GM20431 (cell line): ENCODE measurements around the gene MROH8.
"Not testable (repeated sequence)": the region's sequence is repeated elsewhere in the genome, so short reads cannot be mapped to it uniquely, and the experiment has no call there.

Source experiments
- in situ Hi-C: fragments of 300-500 bp; cut with MseI, MboI; formaldehyde crosslinking; loops from one replicate; pipeline ENCODE4 v1.15.0; 2020; ENCODE audit warnings: low sequenced_read_pairs; ENCODE audit not compliant: unreplicated experiment

The MROH8 gene

GRCh38 chr20:37108676-37109075 lies 70.7 kb downstream of the MROH8 start:
- in situ Hi-C loops = no loop called here

GRCh38 chr20:37102571-37102970 lies 76.8 kb downstream of the MROH8 start:
- in situ Hi-C loops = no loop called here

- in situ Hi-C loops = no loop called here
Observed at GRCh38 chr20:37096415-37097041, 82.8 kb downstream of the MROH8 start.

- in situ Hi-C loops = no loop called here
Observed at GRCh38 chr20:37095599-37096414, 83.5 kb downstream of the MROH8 start, which contains the start of gene RBL1. RBL1 (minus strand) TSS chr20:37095997; CDS start chr20:37095928, 69 bp downstream.

GRCh38 chr20:37095108-37095598 lies 84.2 kb downstream of the MROH8 start:
- in situ Hi-C loops = no loop called here

GRCh38 chr20:37090407-37090806 lies 88.9 kb downstream of the MROH8 start:
- in situ Hi-C loops = no loop called here

- in situ Hi-C loops = no loop called here
Observed at GRCh38 chr20:37081717-37082289, 97.5 kb downstream of the MROH8 start.

GRCh38 chr20:37077009-37077408 lies 102.3 kb downstream of the MROH8 start:
- in situ Hi-C loops = no loop called here

GRCh38 chr20:37075932-37076685 lies 103.2 kb downstream of the MROH8 start:
- in situ Hi-C loops = no loop called here

- in situ Hi-C loops = no loop called here
Observed at GRCh38 chr20:37072293-37073196, 106.8 kb downstream of the MROH8 start.

GRCh38 chr20:37071481-37071911 lies 107.9 kb downstream of the MROH8 start:
- in situ Hi-C loops = no loop called here

- in situ Hi-C loops = not testable (repeated sequence)
Observed at GRCh38 chr20:37069563-37069962, 109.8 kb downstream of the MROH8 start.

- in situ Hi-C loops = no loop called here
Observed at GRCh38 chr20:37066168-37066567, 113.2 kb downstream of the MROH8 start.

GRCh38 chr20:37055276-37055675 lies 124.1 kb downstream of the MROH8 start:
- in situ Hi-C loops = no loop called here

GRCh38 chr20:37053230-37053950 lies 126.0 kb downstream of the MROH8 start:
- in situ Hi-C loops = no loop called here
